Measurements from ENCODE around the gene GSN. TPM values are rescaled to one million over a fixed set of nuclear protein-coding genes. Genes with fewer than 3 reads are reported as not detected.

GSN gene
- total and polyA plus RNA-seq, 2 donors (not counting 1 experiment from before 2014, with no cell fraction given): 38.4 to 45.4 TPM

DNA sequence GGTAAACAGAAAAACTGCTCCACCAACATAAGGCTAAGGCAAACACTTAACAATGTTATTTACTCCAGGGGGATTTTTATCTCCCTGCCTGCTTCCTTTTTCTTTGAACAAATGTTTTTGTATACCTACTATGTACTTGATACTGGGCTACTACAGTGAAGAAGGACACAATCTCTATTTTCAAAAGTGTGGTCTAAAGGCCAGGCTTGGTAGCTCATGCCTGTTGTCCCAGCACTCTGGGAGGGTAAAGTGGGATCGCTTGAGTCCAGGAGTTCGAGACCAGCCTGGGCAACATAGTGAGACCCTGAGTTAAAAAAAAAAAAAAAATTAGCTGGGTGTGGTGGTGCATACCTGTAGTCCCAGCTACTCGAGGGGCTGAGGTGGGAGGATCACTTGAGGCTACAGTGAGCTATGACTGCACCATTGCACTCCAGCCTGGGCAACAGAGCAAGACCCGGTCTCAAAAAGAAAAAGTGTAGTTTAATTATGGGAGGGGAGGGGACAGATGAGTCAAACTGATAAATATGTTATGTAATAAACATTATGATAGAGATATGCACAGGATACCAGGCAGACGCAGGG is 98.7 kb downstream of the GSN start:
- H3K27ac ChIP-seq (ENCODE audit: low read length in 2 of 2): no peak overlapping the region
- no peaks in the 10 kb centered on the region for H4K20me1 ChIP-seq (ENCODE audit: control insufficient read depth, insufficient read depth, low read length, poor library complexity, severe bottlenecking)
- H3K9ac ChIP-seq (ENCODE audit: low read length): no peak overlapping the region
- no peak overlapping the region for H2AFZ ChIP-seq (ENCODE audit: insufficient read depth, low read depth, low read length, poor library complexity, severe bottlenecking)
- no peaks in the 10 kb centered on the region for H3K27me3 Mint-ChIP-seq
- peaks cover 10% of the 10 kb centered on the region for H3K79me2 ChIP-seq (ENCODE audit: control insufficient read depth, insufficient read depth, low read length)
- intact Hi-C loops (cut with micrococcal nuclease): loop anchor here (5.0 kb wide), 2 partner anchors 44 to 574 kb away; partner anchors contain the start of gene FBXW2
- no peak overlapping the region for H3K4me3 ChIP-seq (ENCODE audit: control extremely low read depth in 1 of 5, extremely low read depth in 1 of 5, insufficient read depth in 1 of 5, low read depth in 2 of 5, low read length in 4 of 5)
- no peak for TF ChIP-seq EZH2 (IDR thresholded peaks at IDR 0.05; ENCODE audit: borderline replicate concordance, insufficient read depth, low read depth, low read length, poor library complexity, severe bottlenecking)
- TF ChIP-seq, protein P1, sequence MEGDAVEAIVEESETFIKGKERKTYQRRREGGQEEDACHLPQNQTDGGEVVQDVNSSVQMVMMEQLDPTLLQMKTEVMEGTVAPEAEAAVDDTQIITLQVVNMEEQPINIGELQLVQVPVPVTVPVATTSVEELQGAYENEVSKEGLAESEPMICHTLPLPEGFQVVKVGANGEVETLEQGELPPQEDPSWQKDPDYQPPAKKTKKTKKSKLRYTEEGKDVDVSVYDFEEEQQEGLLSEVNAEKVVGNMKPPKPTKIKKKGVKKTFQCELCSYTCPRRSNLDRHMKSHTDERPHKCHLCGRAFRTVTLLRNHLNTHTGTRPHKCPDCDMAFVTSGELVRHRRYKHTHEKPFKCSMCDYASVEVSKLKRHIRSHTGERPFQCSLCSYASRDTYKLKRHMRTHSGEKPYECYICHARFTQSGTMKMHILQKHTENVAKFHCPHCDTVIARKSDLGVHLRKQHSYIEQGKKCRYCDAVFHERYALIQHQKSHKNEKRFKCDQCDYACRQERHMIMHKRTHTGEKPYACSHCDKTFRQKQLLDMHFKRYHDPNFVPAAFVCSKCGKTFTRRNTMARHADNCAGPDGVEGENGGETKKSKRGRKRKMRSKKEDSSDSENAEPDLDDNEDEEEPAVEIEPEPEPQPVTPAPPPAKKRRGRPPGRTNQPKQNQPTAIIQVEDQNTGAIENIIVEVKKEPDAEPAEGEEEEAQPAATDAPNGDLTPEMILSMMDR (IDR thresholded peaks at IDR 0.05): no peak
- 97% methylated on average over 3 of the region's 5 CpGs for WGBS (ENCODE audit: insufficient coverage)
- no peak overlapping the region for H3K4me3 Mint-ChIP-seq
- H3K36me3 ChIP-seq (replicated peaks in 1 of 2; ENCODE audit: control extremely low read depth in 1 of 2, control insufficient read depth in 1 of 2, extremely low read depth in 1 of 2, insufficient read depth in 2 of 2, low read length in 1 of 2): no peaks in the 10 kb centered on the region
- no peak overlapping the region for H3K4me2 ChIP-seq (replicated peaks; ENCODE audit: low read depth, low read length, poor library complexity, severe bottlenecking)
- H3K4me1 ChIP-seq (ENCODE audit: control insufficient read depth in 2 of 2, insufficient read depth in 2 of 2, low read length in 2 of 2): peaks cover 19 to 20% of the 10 kb centered on the region in 2 donors
- no peak overlapping the region for H3K27ac Mint-ChIP-seq
- ATAC-seq (ENCODE audit: low read depth) (no peak), DNase-seq (no peak)
- H3K9me3 Mint-ChIP-seq (ENCODE audit: insufficient read depth): peaks cover 3% of the 10 kb centered on the region
- H3K4me1 Mint-ChIP-seq: peaks cover 23% of the 10 kb centered on the region
- POLR2A ChIA-PET: no interaction called here
- CTCF ChIA-PET: interaction anchor here (1.0 to 1.4 kb wide), 2 partner anchors 47 to 51 kb away, joined by 4 to 5 read pairs; no protein-coding TSS in a partner anchor
- H3K27me3 ChIP-seq (replicated peaks in 1 of 4; ENCODE audit: control extremely low read depth in 1 of 4, control insufficient read depth in 3 of 4, insufficient read depth in 4 of 4, low read length in 3 of 4): no peaks in the 10 kb centered on the region
- H3K9me3 ChIP-seq (ENCODE audit: control extremely low read depth in 1 of 3, control insufficient read depth in 2 of 3, insufficient read depth in 1 of 3, low read length in 2 of 3): peaks cover 0 to 8% (median 0%) of the 10 kb centered on the region in 3 donors
